ENCODE results near the gene ATF1.

Gene ATF1

DNA sequence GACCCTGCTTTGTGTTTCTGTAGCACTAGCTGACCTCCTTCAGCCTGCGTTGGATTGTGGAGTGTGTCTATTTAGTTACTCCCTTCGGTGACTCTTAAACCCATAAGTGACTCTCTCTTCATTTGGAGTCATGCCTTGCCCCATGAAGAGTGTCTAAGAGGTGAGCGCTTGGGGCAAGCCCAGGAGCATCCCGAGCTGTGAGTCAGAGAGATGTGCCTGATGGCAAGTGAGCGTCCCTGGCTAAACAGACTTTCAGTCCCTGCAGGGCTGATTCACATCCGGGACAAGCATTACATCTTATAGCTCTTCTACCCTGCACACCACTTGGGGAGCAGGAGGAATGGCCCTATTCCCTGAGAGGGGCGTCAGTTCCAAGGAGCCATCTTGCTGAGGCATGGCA is 24.3 kb upstream of the ATF1 start:
- in situ Hi-C loops (cut with MboI; ENCODE audit: low sequenced_read_pairs): loop anchor here (25.0 kb wide), 1 partner anchor 227 kb away; the partner anchor contains the start of gene DIP2B
- no peak for DNase-seq (ENCODE audit: low spot score in 2 of 2)
- Histone ChIP-seq H3K27me3 (ENCODE audit: low read depth) (no peaks in the 10 kb centered on the region), H3K9me3 (no peaks in the 10 kb centered on the region), H3K4me1 (no peaks in the 10 kb centered on the region), H3K36me3 (replicated peaks) (peaks cover 57% of the 10 kb centered on the region), H3K4me3 (no peak overlapping the region)

DNA sequence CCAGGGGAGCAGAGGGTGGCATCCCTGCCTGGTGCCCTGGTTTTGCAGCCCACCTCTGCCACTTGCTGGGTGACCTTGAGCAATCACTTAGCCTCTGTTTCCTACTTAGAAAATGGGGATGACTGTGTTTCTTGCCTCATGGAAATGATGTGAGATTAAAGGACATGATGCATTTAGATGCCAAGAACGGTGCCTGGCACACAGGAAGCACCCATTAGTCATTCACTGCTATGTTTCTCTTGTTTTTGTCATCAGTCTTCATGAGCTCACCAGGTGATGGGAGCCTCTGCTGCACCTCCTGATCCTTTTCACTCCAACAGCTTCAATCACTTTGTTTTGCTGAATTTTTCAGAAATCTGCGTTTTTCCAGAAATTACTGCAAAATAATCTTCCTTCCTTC is 23.6 kb upstream of the ATF1 start:
- DNase-seq (ENCODE audit: low spot score in 2 of 2): no peak
- no peak overlapping the region for H3K4me3 ChIP-seq
- no peaks in the 10 kb centered on the region for H3K27me3 ChIP-seq (ENCODE audit: low read depth)
- no peaks in the 10 kb centered on the region for H3K9me3 ChIP-seq
- in situ Hi-C loops (cut with MboI; ENCODE audit: low sequenced_read_pairs): loop anchor here (25.0 kb wide), 1 partner anchor 228 kb away; the partner anchor contains the start of gene DIP2B
- H3K4me1 ChIP-seq: no peaks in the 10 kb centered on the region
- H3K36me3 ChIP-seq (replicated peaks): peaks cover 57% of the 10 kb centered on the region

DNA sequence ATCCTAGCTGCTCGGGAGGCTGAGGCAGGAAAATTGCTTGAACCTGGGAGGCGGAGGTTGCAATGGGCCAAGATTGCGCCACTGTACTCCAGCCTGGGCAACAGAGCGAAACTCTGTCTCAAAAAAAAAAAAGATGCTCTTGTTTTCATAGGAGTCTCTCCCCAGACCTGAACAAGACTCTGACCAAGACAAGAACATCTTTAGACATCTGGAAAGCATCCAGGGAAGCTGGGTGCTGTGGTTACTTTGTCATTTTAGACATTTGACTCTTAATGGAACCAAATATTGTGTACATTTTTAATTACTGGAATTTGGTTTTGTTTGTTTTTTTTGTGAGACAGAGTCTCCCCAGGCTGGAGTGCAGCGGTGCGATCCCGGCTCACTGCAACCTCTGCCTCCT is 21.1 kb upstream of the ATF1 start:
- in situ Hi-C loops (cut with MboI; ENCODE audit: low sequenced_read_pairs): loop anchor here (25.0 kb wide), 1 partner anchor 230 kb away; the partner anchor contains the start of gene DIP2B
- H3K36me3 ChIP-seq (replicated peaks): peaks cover 52% of the 10 kb centered on the region
- no peaks in the 10 kb centered on the region for H3K4me1 ChIP-seq
- H3K4me3 ChIP-seq: no peak overlapping the region
- no peaks in the 10 kb centered on the region for H3K9me3 ChIP-seq
- H3K27me3 ChIP-seq (ENCODE audit: low read depth): no peaks in the 10 kb centered on the region
- no peak for DNase-seq (ENCODE audit: low spot score in 2 of 2)

DNA sequence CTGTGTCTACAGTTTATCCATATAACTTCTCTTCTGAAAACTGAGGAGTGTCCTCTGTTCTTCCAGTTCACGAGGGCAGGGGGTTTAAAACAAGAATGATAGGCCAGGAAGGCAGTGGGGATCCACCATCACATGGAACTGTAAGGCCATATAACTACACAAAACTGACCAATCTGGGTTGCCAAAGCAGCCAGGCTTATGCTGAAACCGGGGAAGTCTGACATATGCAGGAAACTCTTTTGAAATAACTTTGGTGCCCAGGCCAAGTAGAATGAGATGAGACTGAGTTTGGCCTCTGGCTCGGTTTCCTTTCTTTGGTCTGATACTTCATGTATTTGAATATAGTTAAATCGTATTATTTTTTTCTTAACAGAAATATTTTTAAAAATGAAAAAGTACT is 18.0 kb upstream of the ATF1 start:
- in situ Hi-C loops (cut with MboI; ENCODE audit: low sequenced_read_pairs): loop anchor here (25.0 kb wide), 1 partner anchor 234 kb away; the partner anchor contains the start of gene DIP2B
- Histone ChIP-seq H3K4me1 (no peaks in the 10 kb centered on the region), H3K27me3 (ENCODE audit: low read depth) (no peaks in the 10 kb centered on the region), H3K36me3 (replicated peaks) (peaks cover 36% of the 10 kb centered on the region), H3K4me3 (no peak overlapping the region), H3K9me3 (no peaks in the 10 kb centered on the region)
- no peak for DNase-seq (ENCODE audit: low spot score in 2 of 2)

DNA sequence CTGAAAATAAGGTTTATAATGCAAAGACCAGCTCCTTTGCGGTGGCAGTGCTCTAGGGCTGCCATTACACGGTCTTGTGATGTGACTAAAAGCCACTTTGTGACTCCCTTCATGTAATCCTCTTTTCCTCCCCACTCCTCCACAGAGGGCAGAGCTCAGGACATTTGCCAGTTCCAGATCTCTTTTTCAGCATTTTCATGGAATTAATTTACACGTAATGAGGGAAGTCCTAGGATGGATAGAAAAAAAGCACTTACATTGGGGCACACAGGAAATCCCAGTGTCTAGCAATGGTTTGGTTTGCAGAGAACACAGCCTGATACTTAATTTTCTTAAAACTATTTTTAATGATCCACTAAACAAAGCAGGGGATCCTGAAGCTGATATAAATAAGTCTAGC is 17.5 kb upstream of the ATF1 start:
- no peaks in the 10 kb centered on the region for H3K9me3 ChIP-seq
- DNase-seq (ENCODE audit: low spot score in 2 of 2): no peak
- H3K4me1 ChIP-seq: no peaks in the 10 kb centered on the region
- H3K4me3 ChIP-seq: no peak overlapping the region
- H3K36me3 ChIP-seq (replicated peaks): peaks cover 30% of the 10 kb centered on the region
- in situ Hi-C loops (cut with MboI; ENCODE audit: low sequenced_read_pairs): loop anchor here (25.0 kb wide), 1 partner anchor 234 kb away; the partner anchor contains the start of gene DIP2B
- no peaks in the 10 kb centered on the region for H3K27me3 ChIP-seq (ENCODE audit: low read depth)

DNA sequence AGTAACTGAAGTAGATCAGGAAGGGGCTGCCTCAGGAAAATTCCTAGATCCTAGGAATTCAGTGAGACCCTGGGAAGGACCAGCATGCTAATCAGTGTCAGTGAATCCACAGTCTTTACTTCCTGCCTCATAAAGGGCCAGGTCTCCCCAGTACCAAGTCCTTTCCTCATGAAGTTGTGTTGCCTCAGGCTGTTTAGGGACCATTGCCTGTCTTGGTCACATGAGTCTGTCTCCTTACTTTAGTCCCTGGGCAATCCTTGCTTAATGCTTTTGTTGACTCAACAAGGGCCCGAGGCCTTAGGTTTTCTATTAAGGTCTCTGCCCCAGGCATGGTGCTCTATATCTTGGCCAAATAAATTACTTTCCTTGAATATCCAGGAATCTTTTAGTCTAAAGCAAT is 16.1 kb upstream of the ATF1 start:
- no peak for DNase-seq (ENCODE audit: low spot score in 2 of 2)
- Histone ChIP-seq H3K9me3 (no peaks in the 10 kb centered on the region), H3K36me3 (replicated peaks) (peaks cover 24% of the 10 kb centered on the region), H3K27me3 (ENCODE audit: low read depth) (no peaks in the 10 kb centered on the region), H3K4me3 (no peak overlapping the region), H3K4me1 (no peaks in the 10 kb centered on the region)
- in situ Hi-C loops (cut with MboI; ENCODE audit: low sequenced_read_pairs): loop anchor here (25.0 kb wide), 1 partner anchor 236 kb away; the partner anchor contains the start of gene DIP2B

DNA sequence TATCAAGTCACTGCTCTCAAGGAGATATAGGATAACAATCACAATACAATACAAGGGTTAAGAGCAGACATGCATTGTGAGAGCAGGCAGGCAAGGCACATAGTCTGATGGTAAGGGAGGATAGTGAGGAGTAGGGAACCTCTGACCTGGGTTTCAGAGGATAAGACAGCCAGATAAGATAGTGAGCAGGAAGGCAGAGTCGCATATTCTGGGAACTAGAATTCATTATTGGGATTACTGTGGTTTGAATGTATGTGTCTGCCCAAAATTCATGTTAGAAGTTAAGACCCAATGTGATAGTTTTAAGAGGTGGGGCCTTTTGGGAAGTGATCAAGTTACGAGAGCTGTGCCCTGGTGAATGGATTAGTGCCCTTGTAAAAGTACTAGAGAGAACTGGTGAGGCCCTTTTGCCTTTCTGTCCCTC is 14.4 kb upstream of the ATF1 start:
- peaks cover 15% of the 10 kb centered on the region for H3K36me3 ChIP-seq (replicated peaks)
- no peaks in the 10 kb centered on the region for H3K27me3 ChIP-seq (ENCODE audit: low read depth)
- H3K9me3 ChIP-seq: no peaks in the 10 kb centered on the region
- DNase-seq (ENCODE audit: low spot score in 2 of 2): no peak
- no peaks in the 10 kb centered on the region for H3K4me1 ChIP-seq
- in situ Hi-C loops (cut with MboI; ENCODE audit: low sequenced_read_pairs): loop anchor here (25.0 kb wide), 1 partner anchor 237 kb away; the partner anchor contains the start of gene DIP2B
- no peak overlapping the region for H3K4me3 ChIP-seq

DNA sequence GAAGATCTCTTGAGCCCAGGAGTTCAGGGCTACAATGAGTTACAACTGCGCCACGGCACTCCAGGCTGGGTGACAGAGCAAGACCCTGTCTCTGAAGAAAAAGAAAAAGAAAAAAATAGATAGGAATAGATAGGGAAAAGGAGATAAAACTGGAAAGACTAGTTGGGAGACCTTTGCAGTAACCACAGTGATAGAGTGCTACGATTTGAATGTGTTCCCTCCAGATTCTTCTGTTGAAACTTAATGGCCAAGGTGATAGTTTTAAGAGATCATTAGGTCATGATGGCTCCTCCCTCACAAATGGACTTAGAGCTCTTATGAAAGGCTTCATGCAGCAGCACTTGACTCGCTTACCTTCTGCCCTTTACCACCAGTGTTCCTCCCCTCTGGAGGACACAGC is 13.5 kb upstream of the ATF1 start:
- Histone ChIP-seq H3K4me1 (no peaks in the 10 kb centered on the region), H3K36me3 (replicated peaks) (peaks cover 6% of the 10 kb centered on the region; the same call in 1 of the 2 replicates), H3K27me3 (ENCODE audit: low read depth) (no peaks in the 10 kb centered on the region), H3K9me3 (no peaks in the 10 kb centered on the region; the same call in 1 of the 2 replicates), H3K4me3 (no peak overlapping the region)
- in situ Hi-C loops (cut with MboI; ENCODE audit: low sequenced_read_pairs): no loop called here
- no peak for DNase-seq (ENCODE audit: low spot score in 2 of 2)

DNA sequence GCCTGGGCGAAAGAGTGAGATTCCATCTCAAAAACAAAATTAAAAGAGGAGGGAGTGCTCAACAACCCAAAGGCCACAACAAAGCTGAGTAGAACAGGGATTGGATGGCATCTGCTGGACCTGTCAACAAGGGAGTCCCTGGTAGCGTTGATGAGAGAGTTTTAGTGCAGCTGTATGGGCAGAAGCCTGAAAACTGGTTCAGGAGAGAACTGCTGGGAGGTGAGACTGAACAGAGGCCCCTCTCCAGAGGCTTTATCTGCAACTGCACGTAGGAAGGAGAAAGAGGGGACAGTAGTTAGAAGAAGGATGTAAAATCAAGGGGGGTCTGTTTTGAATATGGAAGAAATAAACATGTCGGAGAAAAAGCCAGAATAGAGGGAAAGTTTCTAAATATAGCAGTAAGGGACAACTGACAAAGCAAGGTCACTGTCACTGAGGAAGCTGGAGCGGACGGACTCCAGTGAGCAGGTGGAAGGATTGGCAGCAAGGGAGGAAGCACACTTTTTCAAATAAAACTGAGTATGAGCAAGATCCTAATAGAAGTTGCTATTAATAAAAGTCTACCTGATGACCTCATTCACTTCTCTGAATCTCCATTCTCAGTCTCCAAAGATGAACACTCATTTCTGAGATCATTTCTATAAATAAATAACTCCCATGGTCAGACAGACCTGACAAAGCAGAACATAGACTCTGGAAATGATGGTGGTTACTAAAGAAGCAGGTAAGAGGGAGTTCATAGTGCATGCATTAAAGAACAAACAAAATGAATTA is 11.8 kb upstream of the ATF1 start:
- no peak for DNase-seq (ENCODE audit: low spot score in 2 of 2)
- in situ Hi-C loops (cut with MboI; ENCODE audit: low sequenced_read_pairs): no loop called here
- H3K36me3 ChIP-seq (replicated peaks): peaks cover 3% of the 10 kb centered on the region; the same call in 1 of the 2 replicates

DNA sequence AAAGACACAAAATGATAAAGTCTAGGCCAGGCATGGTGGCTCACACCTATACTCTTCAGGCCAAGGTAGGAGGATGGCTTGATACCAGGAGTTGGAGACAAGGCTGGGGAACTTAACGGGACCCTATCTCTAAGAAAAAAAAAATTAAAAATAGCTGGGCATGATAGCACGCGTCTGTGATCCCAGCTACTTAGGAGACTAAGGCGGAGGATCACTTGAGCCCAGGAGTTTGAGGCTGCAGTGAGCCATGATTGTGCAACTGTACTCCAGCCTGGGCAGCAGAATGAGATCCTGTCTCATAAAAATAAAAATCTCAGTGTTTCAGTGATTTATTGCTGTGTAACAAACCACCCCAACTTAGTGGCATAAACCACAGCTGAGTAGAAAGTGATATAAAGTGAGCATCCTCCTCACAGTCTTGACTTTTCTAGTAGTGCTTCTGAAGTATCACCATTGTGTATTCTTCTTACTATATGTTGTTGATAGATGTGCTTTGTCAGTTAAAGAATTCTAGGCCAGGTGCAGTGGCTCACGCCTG is 10.6 kb upstream of the ATF1 start:
- H3K4me1 ChIP-seq: no peaks in the 10 kb centered on the region
- H3K36me3 ChIP-seq (replicated peaks): no peaks in the 10 kb centered on the region
- H3K27me3 ChIP-seq (ENCODE audit: low read depth): no peaks in the 10 kb centered on the region
- H3K4me3 ChIP-seq: no peak overlapping the region
- no peaks in the 10 kb centered on the region; the same call in 1 of the 2 replicates for H3K9me3 ChIP-seq
- no peak for DNase-seq (ENCODE audit: low spot score in 2 of 2)
- in situ Hi-C loops (cut with MboI; ENCODE audit: low sequenced_read_pairs): no loop called here

More for the DNA sequence above, 11.8 kb upstream of the ATF1 start:
- Histone ChIP-seq H3K27me3 (ENCODE audit: low read depth) (no peaks in the 10 kb centered on the region), H3K4me3 (no peak overlapping the region), H3K9me3 (no peaks in the 10 kb centered on the region; the same call in 1 of the 2 replicates), H3K4me1 (no peaks in the 10 kb centered on the region)

DNA sequence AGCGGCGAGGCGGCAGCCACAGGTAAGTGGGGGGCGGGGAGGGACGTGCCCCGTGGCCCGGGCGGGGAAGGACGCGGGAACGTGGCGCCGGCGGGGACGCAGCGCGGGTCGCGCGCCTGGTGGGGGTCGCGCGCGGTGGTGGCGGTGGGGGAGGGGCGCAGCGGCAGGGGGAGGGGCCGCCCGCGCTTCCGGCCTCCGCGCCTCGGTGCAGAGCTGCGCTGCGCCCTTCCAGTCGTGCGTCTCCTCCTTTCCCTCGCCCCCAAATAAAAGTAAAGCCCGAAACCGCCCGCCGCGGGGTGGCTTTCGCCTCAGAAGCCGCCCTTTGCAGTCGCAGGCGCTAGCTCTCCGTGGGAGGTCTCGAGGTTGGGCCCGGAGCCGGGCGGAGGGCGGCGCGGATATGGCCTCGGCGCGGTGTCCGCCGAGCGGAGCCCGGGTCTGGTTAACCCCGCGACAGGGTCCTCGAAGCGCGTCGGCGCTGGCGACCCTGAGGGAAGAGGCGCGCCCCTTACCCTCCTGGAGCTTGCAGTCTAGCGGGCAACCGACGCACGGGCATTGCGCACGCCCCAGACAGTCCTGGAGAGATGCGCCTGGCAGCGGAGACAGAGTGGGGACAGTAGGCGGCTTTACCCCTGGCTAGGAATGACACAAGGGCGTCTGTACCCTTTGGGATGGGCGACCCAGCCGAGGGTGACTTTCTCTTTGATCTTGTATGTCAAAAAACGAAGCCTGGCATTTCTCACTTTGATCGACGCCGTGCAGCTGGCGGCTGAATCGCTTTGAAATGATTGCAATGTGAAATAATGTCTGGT is 589 bp downstream of the ATF1 start:
- Histone ChIP-seq H3K4me1 (peaks cover 17% of the 10 kb centered on the region), H3K36me3 (replicated peaks) (no peaks in the 10 kb centered on the region), H3K4me3 (peak overlapping the region; percentile 99), H3K9me3 (no peaks in the 10 kb centered on the region), H3K27me3 (ENCODE audit: low read depth) (no peaks in the 10 kb centered on the region)
- DNase-seq (ENCODE audit: low spot score in 2 of 2): peak in 1 of 2 experiments; percentile 44
- in situ Hi-C loops (cut with MboI; ENCODE audit: low sequenced_read_pairs): no loop called here

DNA sequence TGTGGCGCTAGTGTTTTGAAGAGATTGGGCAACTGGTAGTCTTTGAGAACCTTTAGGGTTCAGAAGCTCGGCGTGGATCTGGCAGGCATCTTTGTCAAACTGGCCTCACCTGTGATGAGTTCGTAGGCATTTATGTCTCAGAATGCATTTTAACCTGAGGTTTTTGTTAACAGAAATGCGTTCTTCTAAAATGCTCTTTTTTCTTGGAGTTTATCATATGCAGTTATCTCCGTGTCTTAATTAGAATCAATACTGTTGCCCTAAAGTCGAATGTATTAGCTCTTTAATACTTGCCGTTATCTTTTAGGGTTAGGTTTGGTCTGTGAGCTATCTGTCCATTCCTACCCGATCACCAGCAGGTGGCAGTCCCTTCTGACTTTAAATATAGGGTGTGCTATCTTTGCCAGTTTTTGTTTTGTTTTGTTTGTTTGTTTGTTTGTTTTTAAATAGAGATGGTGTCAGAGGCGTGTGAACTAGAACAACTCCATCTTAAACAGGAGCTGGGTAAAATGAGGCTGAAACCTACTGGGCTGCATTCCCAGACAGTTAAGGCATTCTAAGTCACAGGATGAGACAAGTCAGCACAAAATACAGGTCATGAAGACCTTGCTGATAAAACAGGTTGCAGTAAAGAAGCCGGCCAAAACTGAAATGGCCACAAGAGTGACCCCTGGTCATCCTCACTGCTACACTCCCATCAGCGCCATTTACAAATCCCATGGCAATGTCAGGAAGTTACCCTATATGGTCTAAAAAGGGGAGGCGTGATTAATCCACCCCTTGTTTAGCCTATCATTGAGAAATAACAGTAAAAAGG is 1.4 kb downstream of the ATF1 start:
- peak overlapping the region; percentile 99 for H3K4me3 ChIP-seq
- H3K9me3 ChIP-seq: no peaks in the 10 kb centered on the region
- peaks cover 23% of the 10 kb centered on the region for H3K4me1 ChIP-seq
- no peaks in the 10 kb centered on the region for H3K27me3 ChIP-seq (ENCODE audit: low read depth)
- peak; percentile 38 to 54 for DNase-seq (ENCODE audit: low spot score in 2 of 2)
- no peaks in the 10 kb centered on the region for H3K36me3 ChIP-seq (replicated peaks)
- in situ Hi-C loops (cut with MboI; ENCODE audit: low sequenced_read_pairs): no loop called here

DNA sequence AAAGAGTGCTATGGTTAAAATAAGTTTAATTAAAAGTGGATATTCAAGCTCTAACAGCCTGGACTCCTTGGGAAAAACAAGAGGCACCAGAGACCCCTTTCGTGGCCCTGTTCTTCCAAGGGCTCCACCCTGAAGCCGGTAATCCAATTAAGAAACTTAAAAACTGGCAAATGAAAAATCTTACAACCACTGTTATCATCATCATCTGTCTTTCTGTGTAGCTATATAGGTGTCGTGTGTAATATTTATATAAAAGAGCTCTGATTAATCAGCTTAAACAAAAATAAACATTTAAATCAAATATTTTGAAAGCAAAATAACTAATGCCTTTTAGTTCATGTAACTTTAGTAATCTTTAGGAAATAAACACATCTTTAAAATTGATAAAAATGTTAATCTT is 4.5 kb downstream of the ATF1 start:
- no peak for DNase-seq (ENCODE audit: low spot score in 2 of 2)
- in situ Hi-C loops (cut with MboI; ENCODE audit: low sequenced_read_pairs): no loop called here

More for the DNA sequence above, 4.5 kb downstream of the ATF1 start:
- Histone ChIP-seq H3K9me3 (no peaks in the 10 kb centered on the region), H3K27me3 (ENCODE audit: low read depth) (no peaks in the 10 kb centered on the region), H3K36me3 (replicated peaks) (peaks cover 7% of the 10 kb centered on the region; the same call in 1 of the 2 replicates), H3K4me1 (peaks cover 23% of the 10 kb centered on the region), H3K4me3 (no peak overlapping the region)
